ENCODE data around the gene SOS2. TPM values are rescaled to one million over a fixed set of nuclear protein-coding genes. Genes with fewer than 3 reads are reported as not detected.

SOS2 gene
- 10 to 100 TPM; 18.0 to 19.7 TPM for total RNA-seq

DNA sequence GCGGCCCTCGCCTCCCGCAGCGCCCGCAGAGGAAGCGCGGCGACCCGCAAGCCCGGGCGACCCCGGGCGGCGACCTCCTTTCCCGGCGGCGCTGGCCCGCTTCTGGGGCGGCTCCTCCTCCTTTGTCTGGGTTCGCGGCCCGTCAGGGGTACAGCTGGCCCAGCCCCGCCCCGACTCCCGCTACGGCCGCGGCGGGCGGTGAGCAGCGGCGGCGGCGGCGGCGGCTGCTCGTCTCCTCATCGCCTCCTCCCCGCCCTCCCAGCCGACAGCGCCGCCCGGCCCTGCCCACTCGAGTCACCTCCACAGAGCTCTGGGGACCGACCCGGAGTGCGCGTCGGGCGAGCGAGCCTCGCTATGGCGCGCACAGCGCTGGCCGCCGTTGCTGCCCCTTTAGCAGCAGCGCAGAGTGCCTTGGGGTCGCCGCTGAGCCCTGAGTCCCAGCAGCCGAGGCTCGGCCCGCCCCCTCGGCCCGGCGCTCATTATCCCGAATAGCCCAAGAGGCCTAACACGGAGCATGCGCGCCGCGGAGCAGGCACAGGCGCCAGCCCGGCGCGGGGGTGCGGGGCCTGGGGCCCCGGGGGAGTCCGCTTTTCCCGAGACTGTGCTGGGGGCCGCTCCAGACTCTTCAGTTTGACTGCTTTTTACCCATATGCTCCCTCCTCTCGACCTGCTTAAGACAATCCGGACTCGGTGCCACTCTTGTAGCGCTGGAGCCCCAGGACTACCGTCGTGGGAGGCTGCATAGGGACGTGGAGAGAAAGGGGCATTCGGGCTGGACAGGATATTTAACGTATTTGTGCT lies at the start of gene SOS2:
TSS of gene SOS2 (minus strand) at position 104 of the 801 bp plus-strand sequence. CDS start 295 bp downstream, outside the sequence.
- peaks cover 25% of the 10 kb centered on the region for H3K36me3 Mint-ChIP-seq
- DNase-seq: peak; percentile 86
- peak; percentile 80 for ATAC-seq
- peak within 1 kb of the TSS; percentile 80 for H3K4me3 Mint-ChIP-seq
- peak within 1 kb of the TSS; percentile 87 for H3K27ac Mint-ChIP-seq
- CTCF ChIA-PET: interaction anchor here (1.0 kb wide), 2 partner anchors 80 to 370 kb away, joined by 3 read pairs; no protein-coding TSS in a partner anchor
- peaks cover 7% of the 10 kb centered on the region for H3K9me3 Mint-ChIP-seq (ENCODE audit: low read depth)
- peaks cover 40% of the 10 kb centered on the region for H3K4me1 Mint-ChIP-seq
- H3K27me3 Mint-ChIP-seq: peaks cover 16% of the 10 kb centered on the region

DNA sequence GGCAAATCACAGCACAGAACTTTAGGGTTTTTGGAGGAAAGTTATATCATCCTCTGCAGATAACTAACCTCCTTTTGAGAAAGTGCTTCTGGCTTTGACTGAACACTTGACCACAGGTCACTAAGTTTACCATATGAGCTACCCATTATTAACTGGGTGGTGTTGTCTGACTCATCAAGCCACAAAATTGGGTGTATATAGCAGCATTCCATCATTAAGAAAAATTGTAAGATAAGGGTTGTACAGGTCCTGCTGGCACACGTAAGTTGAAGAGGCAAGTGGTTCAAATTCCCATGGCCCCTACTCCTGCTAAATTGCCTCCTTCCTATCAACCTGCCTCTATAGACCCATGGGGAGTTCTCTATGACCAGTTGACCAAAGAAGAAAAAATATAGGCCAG lies 41.1 kb upstream of the SOS2 start:
- no peaks in the 10 kb centered on the region for H3K27me3 Mint-ChIP-seq
- ATAC-seq: no peak
- no peak overlapping the region for H3K27ac Mint-ChIP-seq

DNA sequence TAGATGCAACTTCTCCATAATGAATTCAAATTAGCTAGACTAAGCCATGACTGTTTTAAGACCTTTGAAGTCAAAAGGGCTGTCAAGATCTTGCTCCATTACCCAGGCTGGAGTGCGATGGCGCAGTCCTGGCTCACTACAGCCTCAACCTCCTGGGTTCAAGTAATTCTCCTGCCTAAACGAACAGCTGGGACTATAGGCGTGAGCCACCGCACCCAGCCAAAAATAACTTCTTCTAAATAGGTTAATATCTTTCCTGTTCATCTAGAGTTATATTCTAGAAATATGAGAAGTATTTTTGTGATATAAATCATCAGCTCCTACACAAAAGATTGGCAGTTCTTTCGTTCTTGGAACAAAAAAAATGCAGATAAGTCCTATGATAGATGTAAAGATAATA lies 39.6 kb upstream of the SOS2 start:
- ATAC-seq (no peak), DNase-seq (no peak)
- Mint-ChIP-seq H3K9me3 (ENCODE audit: low read depth) (no peaks in the 10 kb centered on the region), H3K4me3 (no peak overlapping the region), H3K36me3 (peaks cover 2% of the 10 kb centered on the region), H3K27ac (no peak overlapping the region), H3K27me3 (no peaks in the 10 kb centered on the region), H3K4me1 (no peaks in the 10 kb centered on the region)
- CTCF ChIA-PET: interaction anchor here (0.7 to 1.5 kb wide), 2 partner anchors 10 to 11 kb away, joined by 3 to 6 read pairs; no protein-coding TSS in a partner anchor

More for the DNA sequence above, 41.1 kb upstream of the SOS2 start:
- no peak overlapping the region for H3K4me3 Mint-ChIP-seq
- no peaks in the 10 kb centered on the region for H3K4me1 Mint-ChIP-seq
- DNase-seq: no peak
- peaks cover 2% of the 10 kb centered on the region for H3K36me3 Mint-ChIP-seq
- CTCF ChIA-PET: no interaction called here
- no peaks in the 10 kb centered on the region for H3K9me3 Mint-ChIP-seq (ENCODE audit: low read depth)

DNA sequence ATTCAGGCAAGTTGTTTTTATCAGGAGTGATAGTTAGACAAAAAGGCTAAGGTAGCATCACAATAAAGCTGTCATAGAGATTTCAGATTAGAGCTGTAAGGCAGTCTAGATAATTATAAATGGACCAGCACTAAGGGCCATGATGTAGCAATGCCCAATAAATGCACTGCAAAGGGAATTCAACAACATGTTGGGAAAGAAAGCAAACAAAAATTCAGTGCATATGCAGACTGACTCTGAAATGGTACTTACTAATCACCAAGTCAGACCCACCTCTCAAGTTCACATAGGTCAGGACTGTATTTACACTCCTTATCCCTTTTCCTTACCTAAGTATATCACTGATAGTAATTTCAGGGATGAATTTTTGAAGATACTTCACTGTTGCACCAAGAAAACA lies 33.7 kb upstream of the SOS2 start:
- DNase-seq (no peak), ATAC-seq (no peak)
- no peaks in the 10 kb centered on the region for H3K9me3 Mint-ChIP-seq (ENCODE audit: low read depth)
- no peak overlapping the region for H3K27ac Mint-ChIP-seq
- H3K4me3 Mint-ChIP-seq: no peak overlapping the region
- peaks cover 9% of the 10 kb centered on the region for H3K36me3 Mint-ChIP-seq
- H3K27me3 Mint-ChIP-seq: no peaks in the 10 kb centered on the region
- peaks cover 2% of the 10 kb centered on the region for H3K4me1 Mint-ChIP-seq
- CTCF ChIA-PET: no interaction called here

DNA sequence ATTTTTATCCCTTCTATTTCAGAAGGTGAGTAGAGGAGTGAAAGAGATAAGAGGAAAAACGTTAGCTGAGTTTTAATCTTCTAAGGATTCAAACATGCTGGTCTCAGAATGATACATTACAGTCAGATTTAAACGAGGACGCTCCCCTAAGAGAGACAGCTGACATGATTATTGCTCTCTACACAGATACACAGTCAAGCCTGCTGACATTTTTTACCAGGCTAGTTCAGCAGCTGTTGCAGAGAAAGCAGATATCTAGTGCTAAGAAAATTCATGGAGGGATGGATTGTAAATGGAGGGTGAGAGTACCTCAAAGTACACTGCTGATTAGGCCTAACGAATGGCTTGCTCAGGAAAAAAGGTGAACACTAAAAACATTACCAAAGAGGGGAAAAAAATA lies 31.9 kb upstream of the SOS2 start:
- no peaks in the 10 kb centered on the region for H3K9me3 Mint-ChIP-seq (ENCODE audit: low read depth)
- H3K36me3 Mint-ChIP-seq: peaks cover 8% of the 10 kb centered on the region
- H3K27me3 Mint-ChIP-seq: no peaks in the 10 kb centered on the region
- ATAC-seq: no peak
- no peak for DNase-seq
- H3K4me1 Mint-ChIP-seq: peaks cover 2% of the 10 kb centered on the region
- CTCF ChIA-PET: no interaction called here
- no peak overlapping the region for H3K4me3 Mint-ChIP-seq
- H3K27ac Mint-ChIP-seq: no peak overlapping the region

DNA sequence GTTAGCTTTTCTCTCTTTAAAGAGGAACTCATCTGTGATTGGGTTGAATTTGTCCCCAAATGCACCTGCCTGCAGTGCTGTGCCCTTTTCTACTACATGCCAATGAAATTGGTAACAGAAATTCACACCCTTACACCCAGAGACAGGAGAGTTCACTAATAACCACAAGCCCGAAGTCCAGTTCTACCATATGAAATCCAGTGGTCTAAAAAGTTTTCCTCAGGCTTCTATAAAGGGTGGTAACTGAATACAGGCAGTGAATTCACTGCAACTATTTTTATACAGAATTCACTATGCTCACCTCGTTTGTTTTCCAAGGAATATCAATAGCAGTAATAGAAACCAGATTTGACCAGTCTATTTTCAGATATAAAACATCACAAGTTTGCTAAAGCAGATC lies 31.5 kb upstream of the SOS2 start:
- no peak for ATAC-seq

DNA sequence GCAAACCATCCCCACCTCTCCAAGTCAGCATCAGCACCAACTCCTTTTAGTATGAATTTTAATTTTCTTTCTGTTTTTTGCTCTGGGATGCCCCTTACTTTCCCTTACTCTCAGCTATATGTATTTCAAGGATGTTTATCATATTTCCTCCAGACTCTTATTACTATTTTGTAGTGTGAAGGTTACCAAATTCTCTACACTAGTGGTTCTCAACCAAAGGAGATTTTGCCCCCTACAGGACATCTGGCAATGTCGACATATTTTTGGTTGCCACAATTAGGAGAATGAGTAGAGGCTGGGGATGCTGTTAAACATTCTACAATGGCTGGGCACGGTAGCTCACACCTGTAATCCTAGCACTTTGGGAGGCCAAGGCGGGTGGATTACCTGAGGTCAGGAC lies 29.1 kb upstream of the SOS2 start:
- DNase-seq (no peak), ATAC-seq (peak; percentile 84)
- Mint-ChIP-seq H3K9me3 (ENCODE audit: low read depth) (no peaks in the 10 kb centered on the region), H3K27me3 (no peaks in the 10 kb centered on the region), H3K4me1 (peaks cover 2% of the 10 kb centered on the region), H3K27ac (no peak overlapping the region), H3K4me3 (no peak overlapping the region), H3K36me3 (peaks cover 9% of the 10 kb centered on the region)
- CTCF ChIA-PET: interaction anchor here (0.8 to 1.9 kb wide), 7 partner anchors 8 to 408 kb away, joined by 3 to 5 read pairs (median 3); partner anchors contain the start of gene NEMF

More for the DNA sequence above, 31.5 kb upstream of the SOS2 start:
- CTCF ChIA-PET: no interaction called here
- H3K9me3 Mint-ChIP-seq (ENCODE audit: low read depth): no peaks in the 10 kb centered on the region
- DNase-seq: no peak
- H3K4me3 Mint-ChIP-seq: no peak overlapping the region
- peaks cover 2% of the 10 kb centered on the region for H3K4me1 Mint-ChIP-seq
- H3K27me3 Mint-ChIP-seq: no peaks in the 10 kb centered on the region
- no peak overlapping the region for H3K27ac Mint-ChIP-seq
- H3K36me3 Mint-ChIP-seq: peaks cover 7% of the 10 kb centered on the region

DNA sequence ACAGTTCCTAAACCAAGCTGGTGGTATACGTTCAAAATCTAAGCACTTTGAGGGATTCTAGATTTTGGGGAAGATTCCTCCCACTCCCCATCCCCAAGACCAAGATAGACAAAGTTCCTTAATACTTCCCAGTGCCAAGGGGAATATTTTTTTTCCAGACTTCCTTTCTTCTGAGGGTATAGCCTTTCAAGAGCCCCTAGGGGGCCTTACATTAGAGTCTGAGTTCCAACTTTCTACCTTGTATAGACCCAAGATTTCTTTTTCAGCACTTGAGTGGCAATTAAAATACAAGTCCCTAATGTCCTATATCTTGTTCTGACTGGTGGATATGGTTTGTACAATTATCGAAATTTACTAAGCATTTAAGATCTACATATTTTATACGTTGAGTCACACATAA lies 28.7 kb upstream of the SOS2 start:
- H3K4me1 Mint-ChIP-seq: peaks cover 2% of the 10 kb centered on the region
- H3K4me3 Mint-ChIP-seq: no peak overlapping the region
- H3K27ac Mint-ChIP-seq: no peak overlapping the region
- peaks cover 9% of the 10 kb centered on the region for H3K36me3 Mint-ChIP-seq
- DNase-seq: no peak
- CTCF ChIA-PET: interaction anchor here (0.8 to 1.9 kb wide), 5 partner anchors 11 to 94 kb away, joined by 3 to 5 read pairs (median 3); no protein-coding TSS in a partner anchor
- no peak for ATAC-seq
- no peaks in the 10 kb centered on the region for H3K9me3 Mint-ChIP-seq (ENCODE audit: low read depth)
- H3K27me3 Mint-ChIP-seq: no peaks in the 10 kb centered on the region

DNA sequence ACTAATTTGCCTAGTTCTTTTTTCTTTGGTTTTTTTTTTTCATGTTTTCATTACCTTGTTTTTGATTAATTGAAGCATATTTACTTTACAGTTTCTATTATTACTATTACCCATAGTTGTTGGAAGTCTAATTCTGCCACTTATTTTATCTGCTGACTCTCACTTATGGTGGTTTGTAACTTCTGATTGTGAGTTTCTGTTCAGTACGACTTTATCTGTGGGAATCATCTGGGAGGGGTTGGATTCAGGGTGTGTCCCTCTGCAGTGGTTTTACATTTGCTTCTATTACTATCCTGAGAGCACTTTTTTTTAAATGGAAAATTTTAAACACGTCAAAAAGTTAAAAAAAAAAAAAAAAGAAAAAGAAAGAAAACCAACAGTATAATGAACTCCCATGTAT lies 26.4 kb upstream of the SOS2 start:
- no peak for ATAC-seq
- CTCF ChIA-PET: no interaction called here

DNA sequence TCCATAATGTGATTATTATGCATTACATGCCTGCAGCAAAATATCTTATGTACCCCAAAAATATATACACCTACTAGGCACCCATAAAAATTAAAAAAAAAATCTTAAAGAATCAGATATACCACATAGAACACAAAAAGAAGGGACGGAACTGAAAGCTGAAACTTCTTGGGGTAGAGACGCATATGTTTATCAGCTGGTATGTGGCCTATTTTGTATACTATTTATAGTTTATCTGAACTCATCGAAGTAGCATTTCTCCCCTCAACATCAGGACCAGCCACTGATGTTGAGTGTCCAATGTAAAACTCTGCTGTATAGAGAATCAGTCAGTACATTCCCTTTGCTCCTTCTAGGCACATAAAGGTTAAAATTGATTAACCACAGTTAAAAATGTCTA lies 22.9 kb upstream of the SOS2 start:
- Mint-ChIP-seq H3K4me1 (no peaks in the 10 kb centered on the region), H3K9me3 (ENCODE audit: low read depth) (peaks cover 4% of the 10 kb centered on the region), H3K27ac (no peak overlapping the region), H3K36me3 (peaks cover 43% of the 10 kb centered on the region), H3K4me3 (no peak overlapping the region), H3K27me3 (no peaks in the 10 kb centered on the region)
- CTCF ChIA-PET: no interaction called here
- DNase-seq (no peak), ATAC-seq (no peak)

More for the DNA sequence above, 26.4 kb upstream of the SOS2 start:
- DNase-seq: no peak
- Mint-ChIP-seq H3K4me3 (no peak overlapping the region), H3K27ac (no peak overlapping the region), H3K4me1 (peaks cover 2% of the 10 kb centered on the region), H3K27me3 (no peaks in the 10 kb centered on the region), H3K36me3 (peaks cover 19% of the 10 kb centered on the region), H3K9me3 (ENCODE audit: low read depth) (no peaks in the 10 kb centered on the region)

DNA sequence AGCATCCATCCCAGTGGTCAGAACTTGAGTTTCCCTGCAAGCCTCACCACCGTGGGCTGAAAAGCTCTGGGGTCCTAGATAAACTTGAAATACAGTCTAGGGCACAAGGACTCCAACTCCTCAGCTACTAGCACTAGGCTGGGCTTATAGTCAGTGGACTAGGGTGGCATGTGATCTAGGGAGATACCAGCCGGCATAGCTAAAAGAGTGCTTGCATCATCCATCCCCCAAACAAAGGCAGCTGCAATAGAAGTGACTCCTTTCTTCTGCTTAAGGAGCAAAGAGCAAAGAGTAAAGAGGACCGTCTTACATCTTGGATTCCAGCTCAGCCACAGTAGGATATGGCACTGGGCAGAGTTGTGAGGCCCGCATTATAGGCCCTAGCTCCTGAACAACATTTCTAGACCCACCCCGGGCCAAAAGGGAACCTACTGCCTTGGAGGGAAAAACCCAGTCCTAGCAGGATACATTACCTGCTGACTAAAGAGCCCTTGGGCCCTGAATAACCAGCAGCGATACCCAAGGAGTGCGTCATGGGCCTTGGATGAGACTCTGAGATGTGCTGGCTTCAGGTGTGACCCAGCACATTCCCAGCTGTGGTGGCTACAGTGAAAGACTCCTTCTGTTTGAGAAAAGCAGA lies 17.9 kb upstream of the SOS2 start:
- CTCF ChIA-PET: no interaction called here
- Mint-ChIP-seq H3K27me3 (no peaks in the 10 kb centered on the region), H3K27ac (no peak overlapping the region), H3K4me3 (no peak overlapping the region), H3K36me3 (peaks cover 49% of the 10 kb centered on the region), H3K4me1 (no peaks in the 10 kb centered on the region), H3K9me3 (ENCODE audit: low read depth) (peaks cover 4% of the 10 kb centered on the region)
- ATAC-seq: no peak
- no peak for DNase-seq

DNA sequence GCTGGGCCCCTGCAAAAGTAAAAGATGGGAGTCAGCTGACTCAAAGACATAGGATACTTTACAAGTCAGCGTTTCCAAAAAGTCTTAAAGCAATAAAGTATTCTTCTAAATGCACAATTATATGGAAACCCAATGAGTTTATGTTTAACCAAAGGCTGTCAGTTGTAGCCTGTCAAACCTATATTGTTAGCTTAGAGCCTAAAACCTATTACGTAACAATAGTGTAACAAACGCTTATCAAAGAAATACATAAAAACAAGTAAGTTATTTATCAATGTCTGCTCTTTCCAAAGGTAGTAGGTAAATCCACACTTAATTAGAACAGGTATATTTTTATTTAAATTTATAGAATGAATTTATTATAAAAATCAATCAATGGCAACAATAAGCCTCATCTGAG lies 15.9 kb upstream of the SOS2 start:
- DNase-seq (no peak), ATAC-seq (no peak)
- Mint-ChIP-seq H3K27me3 (no peaks in the 10 kb centered on the region), H3K27ac (no peak overlapping the region), H3K9me3 (ENCODE audit: low read depth) (peaks cover 2% of the 10 kb centered on the region), H3K4me1 (no peaks in the 10 kb centered on the region), H3K36me3 (peaks cover 34% of the 10 kb centered on the region), H3K4me3 (no peak overlapping the region)
- CTCF ChIA-PET: no interaction called here

DNA sequence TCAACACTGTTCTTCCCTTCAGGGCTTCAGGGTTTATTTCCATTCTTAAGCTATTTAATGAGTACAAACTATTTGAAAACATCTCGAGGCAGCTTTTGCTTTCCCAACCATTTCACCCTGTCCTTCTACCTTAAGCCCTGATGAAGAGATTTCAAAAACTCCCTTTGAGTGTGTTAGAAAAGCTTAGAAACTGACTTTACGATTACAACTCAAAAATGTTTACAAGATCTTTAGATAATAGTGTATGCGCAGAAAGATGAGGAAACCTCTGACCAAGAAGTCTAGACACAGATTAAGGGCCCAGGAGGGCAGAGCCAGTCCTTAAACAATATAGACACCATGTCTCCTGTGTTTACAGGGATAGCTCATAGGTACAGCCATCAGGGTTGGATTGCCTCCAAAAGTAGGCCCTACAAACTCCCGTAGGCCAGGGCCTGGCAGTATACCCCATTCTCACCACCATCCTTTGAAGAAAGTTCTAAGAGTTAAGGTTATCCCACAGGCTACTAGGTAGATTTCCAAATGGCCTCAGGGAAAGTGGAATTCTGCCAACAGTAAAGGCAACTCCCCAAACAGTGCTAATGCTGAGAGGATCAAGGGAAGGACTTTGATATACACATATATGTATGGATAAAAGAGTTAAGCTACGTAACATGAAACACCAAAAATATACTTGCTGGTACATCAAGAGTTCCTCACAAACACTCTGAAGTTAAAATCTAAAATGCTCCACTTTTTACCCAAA lies 11.4 kb upstream of the SOS2 start:
- Mint-ChIP-seq H3K4me1 (no peaks in the 10 kb centered on the region), H3K4me3 (no peak overlapping the region), H3K36me3 (peaks cover 9% of the 10 kb centered on the region), H3K27ac (no peak overlapping the region), H3K27me3 (no peaks in the 10 kb centered on the region), H3K9me3 (ENCODE audit: low read depth) (no peaks in the 10 kb centered on the region)
- ATAC-seq: no peak
- CTCF ChIA-PET: no interaction called here
- DNase-seq: no peak

Data from activated CD8-positive, alpha-beta memory T cell treated with anti-CD3 and anti-CD28 coated beads, Interleukin-2, amount 10 ng/mL, durations not matched to agents 7 days and 5 days (primary cell).